Motor neuron (in vitro differentiated cells): ENCODE data around the gene ZYX. TPM values are rescaled to one million over a fixed set of nuclear protein-coding genes. Genes with fewer than 3 reads are reported as not detected.

Experiments used
- ATAC-seq, 8 experiments: fragments of 200-7000 bp; cut with Tn5 transposase; replicated peaks in 6 of 8; 2 replicates each; pipeline ENCODE4 v1.8.0; 2021; ENCODE audit warnings: mild to moderate bottlenecking in 8 of 8, moderate library complexity in 8 of 8
- H3K27ac ChIP-seq, 2 donors: fragments of 250-450 bp; sonication (Bioruptor Pico); 2 replicates each; pipeline ENCODE4 v1.9.0; 2021; ENCODE audit warnings: antibody characterized with exemption in 2 of 2, mild to moderate bottlenecking in 2 of 2, moderate library complexity in 1 of 2
- H3K4me1 ChIP-seq, 2 donors: fragments of 250-450 bp; sonication (Bioruptor Pico); replicated peaks in 1 of 2; 2 replicates each; pipeline ENCODE4 v1.6.1; 2021; ENCODE audit warnings: antibody characterized with exemption in 2 of 2, mild to moderate bottlenecking in 2 of 2, moderate library complexity in 1 of 2
- H3K4me3 ChIP-seq, 5 donors: fragments of 250-450 bp; sonication (Bioruptor Pico); 2 replicates each; pipeline ENCODE4 v1.9.0; 2021; ENCODE audit warnings: antibody characterized with exemption in 5 of 5, mild to moderate bottlenecking in 5 of 5, moderate library complexity in 4 of 5
- WGBS, 10 experiments: fragments of 450-650 bp; shearing (Covaris generic); methylation state at CpG; one replicate each; pipeline ENCODE4 v1.0.0; 2022; 5-methylcytosine and 5-hydroxymethylcytosine counted together
- in situ Hi-C, 9 experiments: fragments of 400-800 bp; cut with MboI; loops; one replicate each; pipeline ENCODE4 v1.15.0; 2021; ENCODE audit warnings: low sequenced_read_pairs in 9 of 9, low pct_unique_long_range_greater_than_20kb in 2 of 9; ENCODE audit not compliant: unreplicated experiment in 9 of 9
- total RNA-seq, 8 experiments: library from RNA; unstranded; fragments of 300-600 nt; gene quantifications; 2 replicates each; pipeline versions ENCODE4 v1.2.3 to v1.2.4, GENCODE V29; 2022

ZYX gene
- total RNA-seq, 8 experiments from 2014 or later = 15.5 to 110 (median 49.1) TPM

DNA sequence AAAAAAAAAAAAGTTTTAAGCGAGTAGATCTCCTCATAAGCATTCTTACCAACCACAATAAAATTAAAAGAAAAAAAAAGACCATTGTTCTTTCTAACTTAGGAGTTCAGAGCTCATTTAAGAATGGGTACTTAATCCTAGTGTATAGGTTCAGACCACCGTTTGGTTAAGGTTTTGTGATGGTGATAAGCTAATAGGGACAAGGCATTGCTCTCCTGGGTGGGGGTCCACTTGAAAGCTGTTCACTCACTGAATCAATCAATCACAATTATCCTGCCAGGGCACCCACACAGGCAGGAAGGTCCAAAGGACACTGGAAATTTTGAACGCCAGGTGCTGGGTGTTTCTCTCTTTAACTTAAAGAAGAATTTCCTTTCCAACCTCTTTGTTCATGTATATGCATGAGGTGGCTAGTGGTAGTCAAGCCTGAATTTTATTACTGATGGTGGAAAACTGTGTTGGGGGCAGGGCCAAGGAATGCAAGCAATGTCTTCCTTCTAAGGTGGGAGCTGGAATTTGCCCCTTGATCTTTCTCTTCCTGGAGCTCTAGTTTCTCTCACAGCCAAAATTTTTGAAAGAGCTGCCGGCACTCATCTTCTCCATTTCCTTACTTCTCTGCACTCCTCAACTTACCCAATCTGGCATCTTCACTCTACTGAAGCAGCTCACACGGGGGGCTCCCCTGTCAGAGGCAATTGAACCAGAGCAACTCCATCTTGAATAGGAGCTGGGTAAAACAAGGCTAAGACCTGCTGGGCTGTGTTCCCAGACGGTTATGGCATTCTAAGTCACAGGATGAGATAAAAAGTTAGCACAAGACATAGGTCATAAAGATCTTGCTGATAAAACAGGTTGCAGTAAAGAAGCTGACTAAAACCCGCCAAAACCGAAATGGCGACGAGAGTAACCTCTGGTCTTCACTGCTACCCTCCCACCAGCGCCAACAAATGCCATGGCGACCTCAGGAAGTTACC lies 11.2 kb upstream of the ZYX start:
- in situ Hi-C loops = no loop called here
- Histone ChIP-seq H3K27ac (no peak overlapping the region), H3K4me3 (no peak overlapping the region), H3K4me1 (no peaks in the 10 kb centered on the region)
- 56 to 83% (median 71%) methylated on average over 1 to 11 of the region's 12 CpGs; no CpG with 5 or more reads in 1 of the 10 experiments for WGBS, 10 experiments
- ATAC-seq = no peak

DNA sequence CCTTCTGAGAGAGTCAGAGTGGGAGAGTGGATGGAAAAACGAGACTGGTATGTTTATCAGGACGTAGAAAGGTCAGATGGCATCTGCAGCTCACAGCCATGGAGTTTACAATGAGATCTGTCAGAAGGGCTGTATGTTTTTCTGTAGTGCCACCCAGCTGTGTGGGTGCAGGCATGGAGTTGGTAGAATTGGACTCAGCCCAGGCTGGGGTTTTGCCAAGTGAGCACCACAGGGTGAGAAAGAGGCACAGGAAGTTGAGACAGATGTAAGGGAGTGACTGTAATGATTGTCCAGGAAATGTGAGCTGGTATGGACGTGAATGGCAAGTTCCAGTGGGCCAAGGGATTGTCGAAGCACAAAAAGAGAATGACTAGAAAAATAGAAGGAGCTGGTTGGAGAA lies 9.1 kb upstream of the ZYX start:
- WGBS, 10 experiments = 53 to 100% (median 80%) methylated on average over 1 to 4 of the region's 4 CpGs; no CpG with 5 or more reads in 2 of the 10 experiments
- H3K27ac ChIP-seq = no peak overlapping the region
- no peaks in the 10 kb centered on the region for H3K4me1 ChIP-seq
- H3K4me3 ChIP-seq = no peak overlapping the region
- no peak for ATAC-seq
- in situ Hi-C loops = no loop called here

DNA sequence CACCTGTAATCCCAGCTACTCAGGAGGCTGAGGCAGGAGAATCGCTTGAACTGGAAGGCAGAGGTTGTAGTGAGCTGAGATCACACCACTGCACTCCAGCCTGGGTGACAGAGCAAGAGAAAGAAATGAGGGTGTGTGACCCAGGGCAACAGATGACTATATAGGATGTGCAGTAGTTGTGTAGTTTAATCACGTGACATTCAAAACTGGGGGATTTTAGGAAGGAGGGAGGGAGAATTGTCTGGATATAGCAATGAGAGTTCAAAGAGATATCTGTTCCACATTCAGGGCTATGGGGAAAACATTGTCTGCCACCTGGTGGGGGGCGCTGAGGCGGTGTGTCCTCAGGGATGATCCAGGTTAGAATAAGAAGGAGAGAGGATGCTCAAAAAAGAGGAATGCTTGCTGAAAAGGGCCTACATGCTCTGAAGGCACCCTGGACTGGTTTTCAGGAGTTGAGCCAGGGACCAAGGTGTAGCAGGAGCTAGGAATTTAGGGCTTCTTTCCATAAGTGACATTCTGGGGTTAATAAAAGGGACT lies 7.8 kb upstream of the ZYX start:
- 80 to 100% (median 88%) methylated on average over 1 to 3 of the region's 4 CpGs; no CpG with 5 or more reads in 5 of the 10 experiments for WGBS, 10 experiments
- ATAC-seq = peak in 3 of 8 experiments; percentile 21 to 39 (median 27)

DNA sequence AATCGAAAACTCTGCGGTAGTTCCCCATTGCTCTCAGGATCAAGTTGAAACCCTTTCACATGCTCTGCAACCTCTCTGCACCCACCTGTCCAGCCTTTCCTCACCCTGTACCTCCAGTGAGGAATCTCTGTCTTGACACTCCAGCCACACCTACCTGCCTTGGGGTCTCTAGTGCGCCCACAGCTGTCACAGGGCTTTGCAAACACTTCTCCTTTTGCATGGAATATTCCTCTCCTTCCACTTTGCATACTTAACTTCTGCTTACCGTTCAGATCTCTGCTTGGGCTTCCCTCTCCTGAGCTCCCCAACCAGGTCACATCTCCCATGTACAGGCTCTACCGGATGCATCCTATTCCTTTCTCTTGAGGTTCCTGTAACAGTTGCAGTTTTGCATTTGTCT lies 6.6 kb upstream of the ZYX start:
- no peak overlapping the region for H3K27ac ChIP-seq
- peaks cover 9 to 10% of the 10 kb centered on the region in 2 donors for H3K4me1 ChIP-seq
- in situ Hi-C loops = no loop called here
- ATAC-seq = peak in 1 of 8 experiments; percentile 80
- no peak overlapping the region for H3K4me3 ChIP-seq
- WGBS, 10 experiments = 0 to 100% (median 93%) methylated on average over 1 to 4 of the region's 5 CpGs; no CpG with 5 or more reads in 2 of the 10 experiments

More for the DNA sequence above, 7.8 kb upstream of the ZYX start:
- no peaks in the 10 kb centered on the region for H3K4me1 ChIP-seq
- H3K27ac ChIP-seq = no peak overlapping the region
- H3K4me3 ChIP-seq = no peak overlapping the region
- in situ Hi-C loops = no loop called here

DNA sequence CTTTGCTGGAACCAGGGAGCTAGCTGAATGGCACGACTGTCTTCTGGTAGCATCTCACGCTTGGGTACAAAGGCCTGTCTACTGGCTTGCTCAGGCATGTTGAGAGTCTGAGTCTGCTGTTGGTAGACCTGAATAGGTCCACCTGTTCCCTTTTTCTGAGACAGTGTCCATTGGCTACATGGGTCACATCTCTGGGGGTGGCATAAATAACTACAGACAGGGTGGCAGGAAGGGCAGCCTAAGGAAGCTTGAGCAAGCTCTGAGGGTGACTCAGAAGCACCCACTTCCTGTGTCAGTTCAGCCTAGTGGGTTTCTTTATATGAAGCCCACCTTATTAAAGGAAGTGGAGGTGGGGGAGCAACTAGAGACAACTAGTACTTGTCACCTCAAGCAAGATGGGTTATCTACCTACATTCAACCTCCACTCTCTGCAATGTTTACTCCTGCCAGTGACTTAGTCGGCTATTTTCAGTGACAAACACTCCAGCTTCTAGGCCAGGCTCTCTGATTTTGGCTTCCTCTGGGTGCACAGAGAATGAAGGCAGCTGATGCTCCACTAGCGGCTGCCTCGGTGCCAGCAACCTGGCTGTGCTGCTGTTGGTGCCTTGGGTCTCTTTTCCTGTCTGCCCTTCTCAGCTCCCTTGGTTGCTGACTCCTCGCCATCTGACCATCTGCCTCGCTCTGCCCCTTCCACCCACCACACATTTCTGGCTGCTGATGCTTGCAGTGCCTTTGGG lies 5.7 kb upstream of the ZYX start:
- WGBS, 10 experiments = 86 to 93% (median 92%) methylated on average over 2 to 4 of the region's 7 CpGs; no CpG with 5 or more reads in 5 of the 10 experiments
- Histone ChIP-seq H3K4me1 (peaks cover 12 to 14% of the 10 kb centered on the region in 2 donors), H3K4me3 (no peak overlapping the region), H3K27ac (no peak overlapping the region)
- ATAC-seq = no peak
- in situ Hi-C loops = loop anchor here in 1 of 9 experiments (25.0 kb wide), 1 partner anchor 88 kb away; the partner anchor contains the start of genes CASP2 and TMEM139

DNA sequence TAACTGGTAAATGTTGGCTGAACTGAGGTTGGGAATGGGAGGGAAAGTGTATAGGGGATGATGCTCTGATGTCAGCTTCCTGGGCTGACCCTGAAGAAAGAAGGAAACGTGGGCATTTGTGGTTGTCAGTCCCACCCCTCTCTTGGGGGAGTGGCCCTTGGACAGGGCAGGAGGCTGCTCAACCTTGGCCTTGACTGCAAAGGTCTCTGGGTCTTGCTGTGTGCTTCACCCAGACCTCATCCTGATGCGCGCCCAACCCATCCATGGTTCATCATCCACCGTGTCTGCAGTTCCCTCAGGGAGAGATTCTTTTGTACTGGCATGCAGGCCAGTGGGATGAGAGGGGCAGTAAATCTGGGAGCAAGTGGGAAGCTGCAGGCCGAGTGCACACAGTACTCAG lies 4.7 kb upstream of the ZYX start:
- WGBS, 10 experiments = 0 to 100% (median 52%) methylated on average over 1 to 2 of the region's 5 CpGs; no CpG with 5 or more reads in 3 of the 10 experiments
- in situ Hi-C loops = loop anchor here in 1 of 9 experiments (25.0 kb wide), 1 partner anchor 89 kb away; the partner anchor contains the start of genes CASP2 and TMEM139
- Histone ChIP-seq H3K4me3 (no peak overlapping the region), H3K27ac (no peak overlapping the region), H3K4me1 (peaks cover 12 to 14% of the 10 kb centered on the region in 2 donors)
- no peak for ATAC-seq

DNA sequence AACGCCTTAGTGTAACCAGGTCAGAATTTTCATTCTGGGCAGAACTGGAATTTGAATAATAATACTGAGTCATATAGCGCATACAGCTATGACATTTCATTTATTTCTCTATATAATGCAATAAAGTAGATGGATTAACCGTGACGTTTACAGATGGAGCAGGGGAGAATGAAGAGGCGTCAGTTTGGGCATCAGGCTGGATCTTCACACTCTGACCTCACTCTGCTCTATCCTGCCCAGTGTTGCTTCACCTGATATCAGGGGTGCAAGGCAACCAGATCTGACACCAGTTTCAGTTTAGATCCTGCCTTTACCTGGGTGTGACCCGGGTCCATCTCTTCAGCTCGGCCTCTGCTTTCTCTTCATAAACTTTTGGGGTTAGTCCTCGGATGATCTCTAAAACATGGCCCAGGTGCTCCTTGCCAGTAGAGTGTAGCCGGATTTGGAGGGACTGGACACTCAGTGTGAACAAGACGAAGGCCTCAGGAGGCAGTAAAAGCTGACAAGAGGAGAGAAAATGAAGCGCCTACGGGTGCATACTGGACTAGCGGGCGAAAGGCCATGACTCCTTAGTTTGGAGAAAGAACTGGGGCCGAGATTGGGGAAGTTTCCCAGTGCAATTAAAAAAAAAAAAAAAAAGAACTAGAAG lies 1.4 kb upstream of the ZYX start:
- Histone ChIP-seq H3K4me1 (peaks cover 19 to 20% of the 10 kb centered on the region in 2 donors), H3K27ac (peak overlapping the region; percentile 94 to 96), H3K4me3 (peak overlapping the region; percentile 69 to 89 (median 85))
- in situ Hi-C loops = loop anchor here in 1 of 9 experiments (25.0 kb wide), 1 partner anchor 92 kb away; the partner anchor contains the start of genes CASP2 and TMEM139
- WGBS, 10 experiments = 17 to 91% (median 50%) methylated on average over 2 to 13 of the region's 15 CpGs
- peak in 4 of 8 experiments; percentile 1 to 5 (median 1) for ATAC-seq

DNA sequence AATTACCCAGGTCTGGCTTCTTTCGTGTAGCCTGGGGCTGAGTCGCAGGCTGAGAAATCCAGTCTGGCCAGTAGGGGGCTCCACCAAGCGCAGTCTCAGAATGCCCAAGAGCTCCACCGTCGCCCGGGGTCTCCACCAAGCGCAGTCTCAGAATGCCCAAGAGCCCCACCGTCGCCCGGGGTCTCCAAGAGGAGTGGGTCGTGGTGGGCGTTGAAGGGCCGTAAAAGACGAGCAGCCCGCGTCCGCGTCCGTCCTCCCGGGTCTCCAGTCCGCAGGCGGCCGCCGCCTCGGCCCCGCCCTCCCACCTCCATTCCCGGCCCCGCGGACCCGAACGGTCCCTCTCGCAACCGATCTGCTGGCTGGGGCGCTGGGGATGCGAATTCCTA lies 892 bp upstream of the ZYX start:
- Histone ChIP-seq H3K4me3 (peak overlapping the region; percentile 69 to 89 (median 85)), H3K4me1 (peaks cover 19 to 20% of the 10 kb centered on the region in 2 donors), H3K27ac (peak overlapping the region; percentile 94 to 96)
- ATAC-seq = peak; percentile 14 to 63 (median 54)
- 0% methylated on average over 2 to 9 of the region's 35 CpGs; no CpG with 5 or more reads in 7 of the 10 experiments for WGBS, 10 experiments
- in situ Hi-C loops = loop anchor here in 1 of 9 experiments (25.0 kb wide), 1 partner anchor 93 kb away; the partner anchor contains the start of genes CASP2 and TMEM139

DNA sequence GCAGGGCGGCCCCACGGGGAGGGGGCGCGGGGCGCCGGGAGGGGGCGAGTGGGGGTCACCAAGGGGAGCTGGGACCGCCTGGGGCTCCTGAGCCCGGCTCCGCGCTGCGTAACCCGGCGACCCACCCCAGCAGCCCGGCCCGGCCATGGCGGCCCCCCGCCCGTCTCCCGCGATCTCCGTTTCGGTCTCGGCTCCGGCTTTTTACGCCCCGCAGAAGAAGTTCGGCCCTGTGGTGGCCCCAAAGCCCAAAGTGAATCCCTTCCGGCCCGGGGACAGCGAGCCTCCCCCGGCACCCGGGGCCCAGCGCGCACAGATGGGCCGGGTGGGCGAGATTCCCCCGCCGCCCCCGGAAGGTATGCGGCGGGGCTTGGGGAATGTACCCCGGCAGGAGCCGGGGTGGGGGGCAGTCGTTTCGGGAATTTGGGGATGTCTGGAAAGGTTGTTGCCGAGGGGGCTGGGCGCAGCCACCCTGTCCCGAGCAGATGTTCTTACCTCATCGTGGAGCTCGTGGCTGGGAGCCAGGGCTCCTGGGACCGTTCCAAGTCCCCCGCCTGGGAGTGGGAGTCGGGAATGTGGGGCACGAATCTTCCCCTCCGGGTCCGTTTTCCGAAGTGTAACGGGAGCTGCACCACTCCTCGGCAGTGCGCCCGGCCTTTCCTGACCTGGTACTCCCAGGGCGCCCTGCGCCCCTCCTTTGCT lies 431 bp downstream of the ZYX start:
- peak overlapping the region; percentile 94 to 96 for H3K27ac ChIP-seq
- ATAC-seq = peak in 3 of 8 experiments; percentile 0 to 3 (median 0)
- H3K4me3 ChIP-seq = peak overlapping the region; percentile 69 to 89 (median 85)
- in situ Hi-C loops = loop anchor here in 1 of 9 experiments (25.0 kb wide), 1 partner anchor 94 kb away; the partner anchor contains the start of genes CASP2 and TMEM139
- H3K4me1 ChIP-seq = peaks cover 19 to 21% of the 10 kb centered on the region in 2 donors
- WGBS, 10 experiments = 0 to 3% methylated on average over 1 to 8 of the region's 64 CpGs; no CpG with 5 or more reads in 8 of the 10 experiments

DNA sequence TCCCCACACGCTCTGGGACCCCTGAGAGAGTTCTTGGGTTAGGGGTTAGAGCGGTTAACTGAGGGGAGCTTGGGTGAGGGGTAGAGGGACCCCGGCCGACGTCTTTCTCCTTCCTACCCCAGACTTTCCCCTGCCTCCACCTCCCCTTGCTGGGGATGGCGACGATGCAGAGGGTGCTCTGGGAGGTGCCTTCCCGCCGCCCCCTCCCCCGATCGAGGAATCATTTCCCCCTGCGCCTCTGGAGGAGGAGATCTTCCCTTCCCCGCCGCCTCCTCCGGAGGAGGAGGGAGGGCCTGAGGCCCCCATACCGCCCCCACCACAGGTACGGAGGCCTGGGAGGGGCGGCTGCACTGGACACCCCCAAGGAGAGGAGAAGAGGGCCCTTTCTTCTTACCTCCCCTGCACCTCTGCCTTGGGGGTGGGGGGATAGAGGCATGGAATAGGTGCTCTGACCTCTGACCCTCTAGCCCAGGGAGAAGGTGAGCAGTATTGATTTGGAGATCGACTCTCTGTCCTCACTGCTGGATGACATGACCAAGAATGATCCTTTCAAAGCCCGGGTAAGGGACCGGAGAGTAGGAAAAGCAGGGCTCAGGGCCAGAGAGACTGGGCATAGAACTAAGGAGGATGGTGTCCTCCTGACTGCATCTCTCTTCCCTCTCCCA lies 1.1 kb downstream of the ZYX start:
- in situ Hi-C loops = loop anchor here in 1 of 9 experiments (25.0 kb wide), 1 partner anchor 95 kb away; the partner anchor contains the start of genes CASP2 and TMEM139
- WGBS, 10 experiments = 20% methylated on average over 3 of the region's 21 CpGs; no CpG with 5 or more reads in 9 of the 10 experiments
- peak overlapping the region; percentile 69 to 89 (median 85) for H3K4me3 ChIP-seq
- peak overlapping the region in 1 of 2 donors; percentile 96 for H3K27ac ChIP-seq
- peaks cover 19 to 28% of the 10 kb centered on the region in 2 donors for H3K4me1 ChIP-seq
- ATAC-seq = no peak
